Liver (tissue), 9 donors: ENCODE data around the gene ZNF219. TPM values are rescaled to one million over a fixed set of nuclear protein-coding genes. Genes with fewer than 3 reads are reported as not detected.

Experiments
- DNase-seq: peaks from one replicate; pipeline ENCODE4 v3.0.0-alpha.2; 2017; ENCODE audit warnings: low spot score
- H3K27ac ChIP-seq, 2 donors: one replicate each; pipeline ENCODE4 v1.7.0; 2013; ENCODE audit warnings: inconsistent platforms in 2 of 2, low read length in 2 of 2, control low read depth in 1 of 2, low read depth in 1 of 2, mild to moderate bottlenecking in 1 of 2
- H3K27me3 ChIP-seq, 4 donors: one replicate each; pipeline versions ENCODE4 v1.6.1 to v1.7.0; 2013; ENCODE audit warnings: low read length in 3 of 4, inconsistent platforms in 1 of 4, mild to moderate bottlenecking in 1 of 4, moderate library complexity in 1 of 4; ENCODE audit not compliant: control insufficient read depth in 4 of 4, insufficient read depth in 4 of 4
- H3K36me3 ChIP-seq, 4 donors: one replicate each; pipeline versions ENCODE4 v1.6.1 to v1.7.0; 2013; ENCODE audit warnings: low read length in 3 of 4, mild to moderate bottlenecking in 3 of 4, low read depth in 1 of 4, moderate library complexity in 1 of 4; ENCODE audit not compliant: control insufficient read depth in 4 of 4, insufficient read depth in 3 of 4
- H3K4me1 ChIP-seq, 4 donors: one replicate each; pipeline versions ENCODE4 v1.6.1 to v1.7.0; 2013; ENCODE audit warnings: low read length in 3 of 4, mild to moderate bottlenecking in 3 of 4, moderate library complexity in 1 of 4; ENCODE audit not compliant: control insufficient read depth in 4 of 4, insufficient read depth in 4 of 4
- H3K4me3 ChIP-seq, 3 donors: one replicate each; pipeline versions ENCODE4 v1.6.1 to v1.7.0; 2013; ENCODE audit warnings: low read length in 3 of 3, control low read depth in 1 of 3, low read depth in 1 of 3, mild to moderate bottlenecking in 1 of 3
- H3K9ac ChIP-seq, 2 donors: one replicate each; pipeline ENCODE4 v1.7.0; 2013; ENCODE audit warnings: low read length in 2 of 2, mild to moderate bottlenecking in 2 of 2, moderate library complexity in 2 of 2, control low read depth in 1 of 2, low read depth in 1 of 2
- H3K9me3 ChIP-seq, 4 donors: one replicate each; pipeline versions ENCODE4 v1.6.1 to v1.7.0; 2013; ENCODE audit warnings: low read length in 3 of 4; ENCODE audit not compliant: control insufficient read depth in 4 of 4
- EGR1 ChIP-seq, 2 donors: IDR thresholded peaks; 2 replicates each; pipeline ENCODE4 v1.6.1; 2016 to 2018; ENCODE audit warnings: antibody characterized with exemption in 2 of 2, low read depth in 2 of 2
- FOXA1 ChIP-seq: IDR thresholded peaks from 2 replicates; pipeline ENCODE4 v1.6.1; 2016; ENCODE audit warnings: antibody characterized with exemption
- FOXA2 ChIP-seq: IDR thresholded peaks from 2 replicates; pipeline ENCODE4 v1.6.1; 2016; ENCODE audit warnings: antibody characterized with exemption
- GABPA ChIP-seq, 2 donors: IDR thresholded peaks in 1 of 2; conservative IDR thresholded peaks in 1 of 2; 2 replicates each; pipeline ENCODE4 v1.6.1; 2016; ENCODE audit warnings: antibody characterized with exemption in 2 of 2, mild to moderate bottlenecking in 1 of 2, moderate library complexity in 1 of 2
- HNF4A ChIP-seq, 2 donors: conservative IDR thresholded peaks; 2 replicates each; pipeline ENCODE4 v1.6.1; 2016; ENCODE audit warnings: antibody characterized with exemption in 2 of 2, mild to moderate bottlenecking in 2 of 2
- HNF4G ChIP-seq: IDR thresholded peaks from 2 replicates; pipeline ENCODE4 v1.6.1; 2016; ENCODE audit warnings: antibody characterized with exemption
- JUND ChIP-seq, 2 donors: IDR thresholded peaks; 2 replicates each; pipeline ENCODE4 v1.6.1; 2016; ENCODE audit warnings: antibody characterized with exemption in 2 of 2
- NR2F2 ChIP-seq: IDR thresholded peaks from 2 replicates; pipeline ENCODE4 v1.6.1; 2016; ENCODE audit warnings: antibody characterized with exemption
- RAD21 ChIP-seq, 2 donors: IDR thresholded peaks; 2 replicates each; pipeline ENCODE4 v1.6.1; 2016; ENCODE audit warnings: antibody characterized with exemption in 2 of 2, mild to moderate bottlenecking in 2 of 2
- RXRA ChIP-seq, 2 donors: IDR thresholded peaks; 2 replicates each; pipeline ENCODE4 v1.6.1; 2017 to 2018; ENCODE audit warnings: antibody characterized with exemption in 2 of 2, mild to moderate bottlenecking in 1 of 2
- SP1 ChIP-seq: IDR thresholded peaks from 2 replicates; pipeline ENCODE4 v1.6.1; 2018; ENCODE audit warnings: antibody characterized with exemption, mild to moderate bottlenecking
- TAF1 ChIP-seq: conservative IDR thresholded peaks from 2 replicates; pipeline ENCODE4 v1.6.1; 2016; ENCODE audit warnings: antibody characterized with exemption, mild to moderate bottlenecking
- YY1 ChIP-seq: IDR thresholded peaks from 2 replicates; pipeline ENCODE4 v1.6.1; 2016; ENCODE audit warnings: antibody characterized with exemption, mild to moderate bottlenecking
- WGBS: extraction: QIAGEN DNeasy Blood & Tissue Kit; methylation state at CpG from one replicate; pipeline ENCODE4 v1.1.7; 2013; 5-methylcytosine and 5-hydroxymethylcytosine counted together
- polyA plus RNA-seq, 2 donors: library from polyadenylated mRNA; stranded (reverse) in 1 of 2; unstranded in 1 of 2; fragments of 200-250 nt in 1 of 2; fragments of >200 nt in 1 of 2; fragmentation: Nextera tagmentation in 1 of 2; extraction: Ambion mirVana in 1 of 2; gene quantifications; one replicate each; pipeline versions ENCODE4 v1.2.1 to v1.2.3, GENCODE V29; 2013 to 2015
- total RNA-seq, 2 donors: library from RNA; depleted of rRNA; stranded (reverse); fragments of >200 nt; gene quantifications; one replicate each; pipeline ENCODE4 v1.2.3, GENCODE V29; 2014
- TF ChIP-seq, protein P1 (sequence below): IDR thresholded peaks from 2 replicates; pipeline ENCODE4 v1.6.1; 2016; ENCODE audit warnings: antibody characterized with exemption
- TF ChIP-seq, protein P2 (sequence below): IDR thresholded peaks from 2 replicates; pipeline ENCODE4 v1.6.1; 2016; ENCODE audit warnings: antibody characterized with exemption
- TF ChIP-seq, protein P3 (sequence below): fragments of 150-350 bp; IDR thresholded peaks from 2 replicates; pipeline ENCODE4 v1.5.1; 2017; ENCODE audit warnings: improper control_type of control experiment, low read depth, low read length; ENCODE audit not compliant: missing input control
- TF ChIP-seq, protein P4 (sequence below): IDR thresholded peaks from 2 replicates; pipeline ENCODE4 v1.6.1; 2016; ENCODE audit warnings: antibody characterized with exemption
- TF ChIP-seq, protein P5 (sequence below): IDR thresholded peaks from 2 replicates; pipeline ENCODE4 v1.6.1; 2016; ENCODE audit warnings: antibody characterized with exemption, mild to moderate bottlenecking
- donor health status: healthy.
- donor health status: healthy.
- donor health status: healthy.
- donor health status: healthy.
- donor health status: healthy.

Gene ZNF219
- total and polyA plus RNA-seq, 4 donors: 1.3 to 10.5 (median 5.5) TPM

DNA sequence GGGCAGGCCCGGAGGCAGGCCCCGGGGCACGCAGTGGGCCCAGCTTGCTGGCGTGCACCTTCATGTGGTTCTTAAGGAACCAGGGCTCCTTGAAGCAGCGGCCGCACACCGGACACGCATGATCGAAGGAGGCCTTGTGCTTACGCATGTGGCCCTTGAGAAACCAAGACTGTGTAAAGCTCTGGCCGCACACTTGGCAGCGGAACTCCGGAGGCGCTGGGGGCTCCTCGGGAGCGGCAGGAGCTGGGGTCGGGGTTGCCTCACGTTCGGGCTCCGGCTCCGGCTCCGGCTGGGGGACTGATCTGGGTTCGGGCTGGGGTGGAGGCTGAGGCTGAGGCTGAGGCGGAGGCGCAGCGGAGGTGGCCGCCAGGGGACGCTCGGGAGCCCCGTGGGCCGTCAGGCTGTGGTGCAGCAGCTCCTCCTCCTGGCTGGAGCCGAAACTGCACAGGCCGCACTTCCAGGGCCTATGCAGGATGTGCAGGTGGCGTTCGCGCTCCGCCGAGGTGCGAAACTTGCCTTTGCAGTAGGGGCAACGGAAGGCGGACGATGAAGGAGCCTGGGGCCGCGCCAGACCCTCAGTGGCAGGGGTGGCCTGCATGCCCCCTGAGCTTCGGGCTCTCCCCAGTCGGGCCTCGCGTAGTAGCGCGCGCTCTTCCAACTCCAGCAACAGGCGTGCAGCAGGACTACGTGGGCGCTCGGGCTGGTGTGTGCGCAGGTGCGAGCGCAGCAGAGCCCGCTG, 6.0 kb downstream of the ZNF219 start:
- peak; percentile 94 for DNase-seq
- Histone ChIP-seq H3K9me3 (no peaks in the 10 kb centered on the region), H3K36me3 (peaks cover 10 to 16% (median 13%) of the 10 kb centered on the region in 4 donors), H3K27me3 (no peaks in the 10 kb centered on the region), H3K27ac (no peak overlapping the region), H3K4me3 (no peak overlapping the region), H3K4me1 (peaks cover 0 to 7% (median 3%) of the 10 kb centered on the region in 4 donors), H3K9ac (no peak overlapping the region)
- 47% methylated on average over 59 of the region's 59 CpGs for WGBS
- no peak for TF ChIP-seq EGR1 (IDR thresholded peaks at IDR 0.05; ENCODE audit: low read depth in 2 of 2)
- no peak for TF ChIP-seq JUND (IDR thresholded peaks at IDR 0.05)
- TF ChIP-seq SP1: no peak
- TF ChIP-seq FOXA2: no peak
- TF ChIP-seq HNF4A (conservative IDR thresholded peaks at IDR 0.05): no peak
- peak in 1 of 2 donors; percentile 25 for TF ChIP-seq RXRA (IDR thresholded peaks at IDR 0.05)
- TF ChIP-seq, protein P1, sequence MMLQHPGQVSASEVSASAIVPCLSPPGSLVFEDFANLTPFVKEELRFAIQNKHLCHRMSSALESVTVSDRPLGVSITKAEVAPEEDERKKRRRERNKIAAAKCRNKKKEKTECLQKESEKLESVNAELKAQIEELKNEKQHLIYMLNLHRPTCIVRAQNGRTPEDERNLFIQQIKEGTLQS: no peak
- TF ChIP-seq, protein P2, sequence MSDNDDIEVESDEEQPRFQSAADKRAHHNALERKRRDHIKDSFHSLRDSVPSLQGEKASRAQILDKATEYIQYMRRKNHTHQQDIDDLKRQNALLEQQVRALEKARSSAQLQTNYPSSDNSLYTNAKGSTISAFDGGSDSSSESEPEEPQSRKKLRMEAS: no peak
- TF ChIP-seq, protein P3, sequence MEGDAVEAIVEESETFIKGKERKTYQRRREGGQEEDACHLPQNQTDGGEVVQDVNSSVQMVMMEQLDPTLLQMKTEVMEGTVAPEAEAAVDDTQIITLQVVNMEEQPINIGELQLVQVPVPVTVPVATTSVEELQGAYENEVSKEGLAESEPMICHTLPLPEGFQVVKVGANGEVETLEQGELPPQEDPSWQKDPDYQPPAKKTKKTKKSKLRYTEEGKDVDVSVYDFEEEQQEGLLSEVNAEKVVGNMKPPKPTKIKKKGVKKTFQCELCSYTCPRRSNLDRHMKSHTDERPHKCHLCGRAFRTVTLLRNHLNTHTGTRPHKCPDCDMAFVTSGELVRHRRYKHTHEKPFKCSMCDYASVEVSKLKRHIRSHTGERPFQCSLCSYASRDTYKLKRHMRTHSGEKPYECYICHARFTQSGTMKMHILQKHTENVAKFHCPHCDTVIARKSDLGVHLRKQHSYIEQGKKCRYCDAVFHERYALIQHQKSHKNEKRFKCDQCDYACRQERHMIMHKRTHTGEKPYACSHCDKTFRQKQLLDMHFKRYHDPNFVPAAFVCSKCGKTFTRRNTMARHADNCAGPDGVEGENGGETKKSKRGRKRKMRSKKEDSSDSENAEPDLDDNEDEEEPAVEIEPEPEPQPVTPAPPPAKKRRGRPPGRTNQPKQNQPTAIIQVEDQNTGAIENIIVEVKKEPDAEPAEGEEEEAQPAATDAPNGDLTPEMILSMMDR: peak; percentile 100
- no peak for TF ChIP-seq TAF1
- no peak for TF ChIP-seq NR2F2
- TF ChIP-seq HNF4G: no peak
- peak; percentile 94 to 99 for TF ChIP-seq RAD21 (IDR thresholded peaks at IDR 0.05)

DNA sequence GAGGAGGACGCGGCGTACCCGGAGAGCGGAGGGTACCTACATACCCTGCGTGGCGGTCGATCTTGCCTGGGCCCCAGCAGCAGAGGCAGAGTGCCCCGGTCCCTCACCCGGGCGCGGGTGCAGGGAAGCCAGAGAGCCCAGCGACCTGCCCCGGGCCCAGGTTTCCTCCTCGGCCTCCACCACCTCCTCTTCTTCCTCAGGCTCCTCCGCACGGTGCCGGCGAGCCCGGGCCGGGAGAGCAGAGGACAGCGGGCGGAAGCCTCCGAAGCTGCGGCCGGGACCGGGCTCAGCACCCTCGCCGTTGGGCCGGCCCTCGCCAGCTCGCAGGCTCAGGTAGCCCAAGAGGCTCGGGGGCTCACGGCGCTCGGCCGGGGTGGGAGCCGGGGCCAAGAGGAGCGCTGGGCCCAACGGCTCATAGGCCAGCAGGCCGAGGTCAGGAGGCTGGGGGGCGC, 6.6 kb downstream of the ZNF219 start:
- Histone ChIP-seq H3K4me3 (no peak overlapping the region), H3K4me1 (peaks cover 0 to 7% (median 3%) of the 10 kb centered on the region in 4 donors), H3K36me3 (peaks cover 12 to 20% (median 17%) of the 10 kb centered on the region in 4 donors), H3K9ac (no peak overlapping the region), H3K9me3 (no peaks in the 10 kb centered on the region), H3K27ac (no peak overlapping the region), H3K27me3 (no peaks in the 10 kb centered on the region)
- no peak for DNase-seq
- WGBS: 94% methylated on average over 42 of the region's 42 CpGs
- TF ChIP-seq, protein P4, sequence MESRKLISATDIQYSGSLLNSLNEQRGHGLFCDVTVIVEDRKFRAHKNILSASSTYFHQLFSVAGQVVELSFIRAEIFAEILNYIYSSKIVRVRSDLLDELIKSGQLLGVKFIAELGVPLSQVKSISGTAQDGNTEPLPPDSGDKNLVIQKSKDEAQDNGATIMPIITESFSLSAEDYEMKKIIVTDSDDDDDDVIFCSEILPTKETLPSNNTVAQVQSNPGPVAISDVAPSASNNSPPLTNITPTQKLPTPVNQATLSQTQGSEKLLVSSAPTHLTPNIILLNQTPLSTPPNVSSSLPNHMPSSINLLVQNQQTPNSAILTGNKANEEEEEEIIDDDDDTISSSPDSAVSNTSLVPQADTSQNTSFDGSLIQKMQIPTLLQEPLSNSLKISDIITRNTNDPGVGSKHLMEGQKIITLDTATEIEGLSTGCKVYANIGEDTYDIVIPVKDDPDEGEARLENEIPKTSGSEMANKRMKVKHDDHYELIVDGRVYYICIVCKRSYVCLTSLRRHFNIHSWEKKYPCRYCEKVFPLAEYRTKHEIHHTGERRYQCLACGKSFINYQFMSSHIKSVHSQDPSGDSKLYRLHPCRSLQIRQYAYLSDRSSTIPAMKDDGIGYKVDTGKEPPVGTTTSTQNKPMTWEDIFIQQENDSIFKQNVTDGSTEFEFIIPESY: no peak
- TF ChIP-seq YY1 (no peak), FOXA2 (no peak), FOXA1 (no peak), JUND (IDR thresholded peaks at IDR 0.05) (no peak), GABPA (IDR thresholded peaks at IDR 0.05 in 1 of 2, conservative IDR thresholded peaks at IDR 0.05 in 1 of 2) (no peak), NR2F2 (no peak), HNF4A (conservative IDR thresholded peaks at IDR 0.05) (no peak), HNF4G (no peak), RXRA (IDR thresholded peaks at IDR 0.05) (no peak), TAF1 (no peak), SP1 (no peak)
- TF ChIP-seq, protein P2: no peak
- TF ChIP-seq, protein P1: no peak
- TF ChIP-seq, protein P5, sequence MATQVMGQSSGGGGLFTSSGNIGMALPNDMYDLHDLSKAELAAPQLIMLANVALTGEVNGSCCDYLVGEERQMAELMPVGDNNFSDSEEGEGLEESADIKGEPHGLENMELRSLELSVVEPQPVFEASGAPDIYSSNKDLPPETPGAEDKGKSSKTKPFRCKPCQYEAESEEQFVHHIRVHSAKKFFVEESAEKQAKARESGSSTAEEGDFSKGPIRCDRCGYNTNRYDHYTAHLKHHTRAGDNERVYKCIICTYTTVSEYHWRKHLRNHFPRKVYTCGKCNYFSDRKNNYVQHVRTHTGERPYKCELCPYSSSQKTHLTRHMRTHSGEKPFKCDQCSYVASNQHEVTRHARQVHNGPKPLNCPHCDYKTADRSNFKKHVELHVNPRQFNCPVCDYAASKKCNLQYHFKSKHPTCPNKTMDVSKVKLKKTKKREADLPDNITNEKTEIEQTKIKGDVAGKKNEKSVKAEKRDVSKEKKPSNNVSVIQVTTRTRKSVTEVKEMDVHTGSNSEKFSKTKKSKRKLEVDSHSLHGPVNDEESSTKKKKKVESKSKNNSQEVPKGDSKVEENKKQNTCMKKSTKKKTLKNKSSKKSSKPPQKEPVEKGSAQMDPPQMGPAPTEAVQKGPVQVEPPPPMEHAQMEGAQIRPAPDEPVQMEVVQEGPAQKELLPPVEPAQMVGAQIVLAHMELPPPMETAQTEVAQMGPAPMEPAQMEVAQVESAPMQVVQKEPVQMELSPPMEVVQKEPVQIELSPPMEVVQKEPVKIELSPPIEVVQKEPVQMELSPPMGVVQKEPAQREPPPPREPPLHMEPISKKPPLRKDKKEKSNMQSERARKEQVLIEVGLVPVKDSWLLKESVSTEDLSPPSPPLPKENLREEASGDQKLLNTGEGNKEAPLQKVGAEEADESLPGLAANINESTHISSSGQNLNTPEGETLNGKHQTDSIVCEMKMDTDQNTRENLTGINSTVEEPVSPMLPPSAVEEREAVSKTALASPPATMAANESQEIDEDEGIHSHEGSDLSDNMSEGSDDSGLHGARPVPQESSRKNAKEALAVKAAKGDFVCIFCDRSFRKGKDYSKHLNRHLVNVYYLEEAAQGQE: no peak
- TF ChIP-seq, protein P3: no peak
